Activated CD4-positive, alpha-beta T cell treated with anti-CD3 and anti-CD28 coated beads, Interleukin-10, Interleukin-2, amounts not matched to agents 100 ng/mL and 50 ng/mL, durations not matched to agents 16 hours and 8 hours (primary cell): ENCODE results near the gene ZNF236.
"Not testable (repeated sequence)": the region's sequence is repeated elsewhere in the genome, so short reads cannot be mapped to it uniquely, and the experiment has no call there.

ENCODE experiments used
- DNase-seq: peaks from one replicate; pipeline ENCODE4 v3.0.0-alpha.2; 2020

The ZNF236 gene

DNA sequence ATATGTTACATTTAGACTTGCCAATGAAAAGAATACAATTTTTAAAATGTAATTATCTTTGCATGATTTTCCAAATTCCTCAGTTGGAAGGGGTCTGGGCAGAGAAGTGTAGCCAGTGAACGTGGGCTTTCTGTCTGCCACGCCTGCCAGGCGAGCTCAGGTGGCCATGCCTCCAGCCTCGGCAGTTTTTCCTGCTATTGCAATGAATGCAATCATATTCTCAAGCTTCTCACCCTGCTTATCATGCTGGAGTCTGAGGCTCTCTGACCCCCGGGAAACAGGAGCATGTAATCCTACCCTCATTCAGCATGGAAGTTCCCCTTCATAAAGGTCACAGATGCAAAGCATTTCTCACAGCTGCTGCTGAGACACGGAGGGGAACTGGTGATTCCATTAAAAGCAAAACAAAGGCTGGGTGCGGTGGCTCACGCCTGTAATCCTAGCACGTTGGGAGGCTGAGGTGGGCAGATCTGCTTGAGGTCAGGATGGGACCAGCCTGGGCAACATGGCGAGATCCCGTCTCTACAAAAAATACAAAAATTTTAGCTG lies 155.4 kb downstream of the ZNF236 start:
- DNase-seq, result no peak

DNA sequence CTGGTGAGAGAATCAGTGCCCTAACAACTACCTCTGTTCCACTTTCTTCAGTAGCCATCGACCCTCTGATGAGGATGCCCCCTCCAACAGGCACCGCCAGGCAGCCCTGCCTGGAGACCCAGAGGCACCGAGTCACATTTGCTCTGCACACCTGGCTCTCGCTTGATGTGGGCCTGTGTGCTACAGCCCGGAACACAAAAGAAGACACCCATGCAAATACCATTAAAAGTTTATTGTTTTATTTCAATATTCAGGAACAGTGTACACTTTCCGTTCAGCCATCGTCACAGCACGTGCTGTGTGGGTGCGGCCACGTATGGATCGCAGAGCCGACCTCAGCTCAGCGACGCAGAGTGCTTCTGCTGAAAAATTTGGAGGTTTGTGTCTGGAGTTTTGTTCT lies 156.3 kb downstream of the ZNF236 start:
- DNase-seq, result no peak

DNA sequence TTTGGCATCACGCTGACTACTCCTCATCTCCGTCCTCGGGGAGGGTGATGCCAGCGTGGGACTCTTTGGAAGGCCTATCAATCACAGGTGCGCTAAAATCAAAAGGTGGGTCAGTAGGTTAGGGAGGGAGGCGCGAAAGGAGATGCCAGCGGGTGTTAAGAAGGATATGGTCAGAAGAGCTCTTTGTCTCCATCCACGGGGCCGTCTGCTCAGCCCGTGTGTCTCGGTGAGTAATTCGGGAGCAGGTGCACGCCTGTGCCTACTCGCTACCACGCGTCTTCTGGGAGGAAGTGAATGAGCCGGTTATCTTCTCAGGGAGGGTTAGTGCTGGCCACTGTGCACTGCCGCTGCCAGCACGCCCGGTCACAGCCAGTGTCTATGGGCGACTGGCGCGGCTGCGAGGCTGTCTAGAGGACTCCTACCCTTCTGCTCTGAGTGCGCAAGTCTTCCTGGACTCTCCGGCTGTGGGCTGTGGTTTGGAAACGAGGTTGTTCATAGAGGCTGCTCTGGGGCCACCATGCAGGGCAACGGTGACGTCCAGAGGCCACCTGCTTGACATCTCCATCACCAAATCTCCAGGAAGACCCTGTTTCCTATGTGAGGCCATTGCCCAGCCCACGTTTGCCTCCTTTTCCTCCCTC lies 156.9 kb downstream of the ZNF236 start:
- DNase-seq, result no peak

DNA sequence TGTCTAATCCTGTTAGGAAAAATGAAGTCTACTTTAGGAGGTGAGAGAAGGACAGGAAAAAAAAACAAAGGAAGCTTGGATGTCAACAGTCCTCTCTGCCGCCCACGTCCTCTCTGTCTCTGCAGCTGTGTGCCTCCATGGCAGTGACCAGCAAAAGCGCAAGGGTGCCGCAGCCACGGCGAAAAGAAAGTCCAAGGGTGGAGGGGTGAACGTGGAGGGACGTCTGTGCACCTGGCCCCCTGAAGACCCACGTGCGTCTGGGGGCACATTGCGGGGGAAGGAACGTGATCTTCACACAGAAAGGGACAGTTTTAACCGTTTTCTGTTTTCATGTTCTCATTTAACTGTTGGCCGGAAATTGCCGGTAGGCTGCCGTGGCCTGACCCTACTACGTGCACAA lies 157.5 kb downstream of the ZNF236 start:
- no peak for DNase-seq

DNA sequence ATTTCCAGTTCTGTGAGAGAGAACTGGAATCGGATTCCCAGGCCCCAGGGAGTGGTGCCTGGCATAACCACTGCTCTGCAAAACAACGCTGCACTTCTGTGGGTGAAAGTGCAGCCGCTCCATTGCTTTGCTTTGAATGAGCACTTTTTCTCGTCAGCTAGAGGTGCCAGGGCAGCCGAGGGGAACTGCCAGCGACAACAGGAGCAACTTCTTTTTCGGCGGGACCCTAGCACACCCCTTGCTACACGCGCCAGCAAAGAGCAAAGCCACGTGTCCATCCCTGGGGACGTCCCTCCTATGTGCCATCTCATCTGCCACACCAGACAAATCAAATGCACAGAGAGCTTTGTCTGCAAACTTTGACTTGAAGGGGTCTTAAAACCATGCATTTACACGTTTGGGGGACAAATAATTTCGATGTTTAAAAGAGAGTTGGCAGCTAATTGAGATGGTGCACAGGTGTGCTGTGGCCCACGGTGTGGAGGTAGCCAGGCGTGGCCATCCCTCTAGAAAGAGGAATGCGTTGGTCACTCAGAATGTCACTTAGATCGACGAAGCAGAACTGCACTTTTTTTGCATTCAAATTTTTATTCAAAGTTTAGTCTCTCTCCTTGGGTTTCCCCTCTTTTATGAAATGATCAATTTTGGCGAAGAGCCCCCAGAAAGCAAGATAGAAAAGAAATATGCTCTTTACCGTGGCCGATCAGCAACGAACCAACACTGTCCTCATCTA lies 158.5 kb downstream of the ZNF236 start:
- no peak for DNase-seq

DNA sequence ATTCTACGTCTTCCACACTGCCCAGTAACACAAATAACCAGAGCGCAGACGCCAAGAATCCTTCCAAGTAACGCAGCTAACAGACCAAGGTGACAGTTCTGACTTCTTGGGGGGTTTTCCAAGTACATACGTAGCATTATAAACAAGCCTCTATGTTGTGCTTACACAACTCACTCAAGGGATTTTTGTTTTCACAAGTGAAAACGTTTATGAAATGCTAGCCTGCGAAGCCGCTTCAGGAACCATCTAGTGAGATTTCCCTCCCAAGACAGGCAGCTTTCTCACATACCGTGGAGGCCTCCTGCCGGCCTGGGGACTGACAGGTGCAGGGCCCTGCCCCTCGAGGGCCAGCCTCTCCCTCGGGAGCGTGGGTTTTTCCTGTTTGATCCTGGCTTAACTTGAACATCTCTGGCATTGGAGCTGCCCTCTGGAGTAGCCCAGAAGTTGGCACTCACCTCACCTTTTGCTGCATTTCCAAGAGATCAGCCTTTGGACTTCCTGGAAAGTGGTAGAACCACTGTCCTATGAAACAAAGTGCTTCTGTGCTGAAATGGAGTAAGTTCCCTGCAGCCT lies 159.1 kb downstream of the ZNF236 start:
- no peak for DNase-seq

DNA sequence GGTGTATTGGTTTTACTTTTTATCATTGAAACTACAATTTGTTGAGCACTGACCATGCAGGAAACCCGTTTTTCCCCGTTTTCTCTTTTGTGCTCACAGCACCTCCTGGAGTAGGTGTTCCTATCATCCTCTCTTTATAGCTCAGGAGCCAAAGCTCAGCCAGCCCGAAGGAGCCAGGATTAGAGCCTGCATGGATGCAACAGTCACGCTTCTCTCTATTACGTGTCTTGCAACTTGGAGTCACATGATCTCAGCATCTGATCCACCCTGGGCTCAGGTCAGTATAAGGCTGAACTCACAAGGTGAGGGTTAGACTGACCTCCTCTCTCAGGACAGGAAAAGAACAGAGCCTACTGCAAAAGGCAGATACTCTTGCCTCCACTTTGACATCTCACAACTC lies 159.7 kb downstream of the ZNF236 start:
- no peak for DNase-seq

DNA sequence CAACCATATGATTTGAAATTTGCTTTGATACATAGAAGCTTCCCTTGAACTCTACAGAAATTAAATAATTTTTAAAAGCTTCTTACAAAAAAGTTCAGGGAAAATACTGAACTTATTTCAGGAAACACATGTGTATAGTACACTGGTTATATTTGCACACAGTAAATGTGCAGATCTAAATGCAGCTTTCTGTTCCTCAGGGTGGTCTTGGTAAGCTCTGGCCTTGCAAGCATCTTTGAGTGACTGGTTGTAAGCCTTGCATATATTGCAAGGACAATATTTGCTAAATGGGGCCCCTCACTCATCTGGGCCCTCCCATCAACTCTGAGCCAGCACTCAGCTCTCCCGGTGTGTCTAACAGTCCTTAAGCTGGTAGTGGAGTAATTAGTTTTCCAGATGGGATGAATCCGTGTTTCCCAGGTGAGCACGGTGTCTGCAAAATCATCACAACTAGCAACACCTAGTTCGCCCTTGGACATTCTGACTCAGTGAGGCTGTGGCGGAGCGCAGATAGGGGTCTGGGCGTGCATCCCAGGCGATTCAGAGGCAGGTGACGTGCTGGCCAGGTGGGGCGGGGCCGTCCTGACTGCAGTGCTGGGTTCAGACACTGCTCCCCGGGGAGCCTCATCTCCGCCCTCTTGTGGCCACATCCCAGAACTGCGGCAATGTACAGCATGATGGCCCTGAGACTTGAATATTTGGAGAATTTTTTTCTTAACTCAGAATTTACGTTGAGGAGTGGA lies 160.7 kb downstream of the ZNF236 start:
- DNase-seq, result peak; percentile 91

DNA sequence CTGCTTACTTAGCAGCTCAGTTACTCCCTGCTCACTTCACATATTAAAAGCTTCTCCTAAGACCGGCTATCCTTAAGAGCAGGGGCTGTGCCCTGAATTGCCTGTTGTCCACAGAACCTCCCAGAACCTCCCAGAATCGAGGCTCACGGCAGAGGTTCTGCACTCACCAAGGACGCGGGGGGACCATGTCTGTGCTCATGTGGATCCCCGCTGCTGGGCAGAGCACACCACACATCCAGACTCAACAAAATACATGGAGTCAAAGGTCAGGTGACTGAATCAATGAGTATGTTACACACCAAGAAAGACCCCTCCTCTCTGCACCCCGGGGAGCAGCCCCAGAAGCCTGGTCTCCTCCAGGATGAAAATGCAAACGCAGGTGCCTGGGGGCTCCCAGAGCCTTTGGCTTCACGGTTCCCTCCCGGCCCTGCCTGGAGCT lies 161.3 kb downstream of the ZNF236 start:
- DNase-seq, result no peak

DNA sequence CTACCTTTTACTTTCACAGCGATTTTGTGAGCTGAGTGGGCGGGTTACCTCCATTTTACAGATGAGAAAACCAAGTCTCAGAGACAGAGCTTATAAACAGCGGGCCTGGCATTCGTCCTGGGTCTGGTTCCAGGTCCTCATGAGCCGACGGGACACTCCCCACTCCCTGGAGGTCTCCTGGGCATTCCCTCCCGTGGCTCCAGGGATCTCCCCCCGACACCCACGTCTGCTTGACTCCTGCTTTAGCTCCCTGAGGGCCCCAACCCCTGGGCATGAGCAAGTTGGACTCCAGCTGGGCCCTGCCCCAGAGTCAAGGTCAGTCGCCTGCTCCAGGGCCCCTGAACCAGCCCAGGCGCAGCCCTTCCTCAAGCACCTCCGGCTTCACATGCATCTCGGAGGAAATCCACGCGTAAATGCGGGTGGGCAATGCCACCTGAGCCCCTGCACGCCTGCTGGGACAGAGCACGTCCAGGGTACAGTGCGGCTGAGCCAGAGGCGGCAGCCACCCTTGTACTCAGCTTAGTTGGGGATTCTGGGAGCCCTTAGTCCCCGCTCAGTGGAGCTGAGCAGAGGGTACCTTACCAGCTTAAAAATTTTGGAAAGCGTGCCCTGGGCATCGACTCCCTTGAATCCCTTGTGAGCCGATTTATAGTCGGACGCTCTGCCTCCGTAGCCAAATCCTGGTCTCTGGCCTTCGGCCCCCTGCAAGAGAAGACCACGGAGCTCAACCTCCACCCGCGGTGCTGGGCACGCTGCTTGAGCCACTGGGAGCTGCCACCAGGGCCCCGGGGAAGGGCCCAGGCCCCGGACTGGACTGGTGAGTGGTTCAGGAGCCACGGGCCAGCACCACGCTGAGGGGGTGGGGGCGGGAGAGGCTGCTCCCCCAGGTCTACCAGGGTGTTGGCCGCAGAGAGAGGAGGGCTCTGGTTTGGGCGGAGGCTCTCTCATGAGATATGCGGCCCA lies 162.1 kb downstream of the ZNF236 start:
- no peak for DNase-seq

DNA sequence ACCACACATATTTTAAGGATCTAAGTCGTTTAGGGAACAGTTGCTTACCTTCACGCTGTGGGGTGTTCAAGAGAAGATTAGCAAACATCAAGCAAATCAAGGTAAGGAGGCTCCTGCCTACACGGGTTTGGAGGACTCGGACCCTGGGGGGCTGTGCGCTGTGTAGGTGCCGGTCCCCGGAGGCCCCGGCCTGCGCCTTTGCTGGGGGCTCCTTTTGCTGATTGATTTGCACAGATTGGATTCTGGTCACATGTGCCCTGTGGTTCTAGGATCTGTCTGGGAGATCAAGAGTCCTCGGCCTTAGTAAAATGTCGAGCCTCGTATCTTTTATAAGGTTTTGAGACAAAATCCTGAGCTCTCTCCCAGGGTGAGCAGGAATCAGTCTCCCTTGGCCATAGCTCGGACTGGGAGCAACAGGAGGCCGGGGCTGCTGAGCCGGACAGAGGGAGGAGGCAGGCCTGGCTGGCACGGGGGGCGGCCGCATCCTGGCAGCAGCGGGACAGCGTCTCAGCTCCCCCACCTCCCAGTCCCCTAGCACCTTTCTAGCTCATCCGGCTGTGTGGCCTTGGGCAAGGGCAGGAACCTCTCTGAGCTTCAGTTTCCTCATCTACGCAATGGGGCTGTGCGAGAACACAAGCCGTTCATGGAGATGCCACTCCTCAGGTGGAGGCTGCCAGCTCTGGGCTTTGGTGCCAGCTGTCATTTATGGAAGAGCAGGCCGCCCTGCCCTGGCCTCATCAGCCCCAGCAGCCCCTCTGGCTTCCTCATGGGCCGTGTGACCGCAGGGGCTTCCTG lies 163.0 kb downstream of the ZNF236 start:
- DNase-seq, result no peak

DNA sequence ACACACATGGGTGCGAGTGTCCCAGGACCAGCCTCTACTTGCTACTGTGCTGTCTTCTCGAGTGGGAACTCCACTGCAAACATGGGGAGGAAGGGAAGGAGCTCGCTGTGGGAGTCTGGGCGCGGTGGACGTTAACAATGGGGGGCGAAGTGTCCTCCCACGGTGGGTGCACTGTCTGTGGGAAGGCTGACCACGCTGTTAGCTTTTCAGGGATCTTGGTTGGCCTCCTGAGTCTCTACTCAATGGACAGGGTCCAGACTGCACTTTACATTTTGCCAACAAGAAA lies 163.5 kb downstream of the ZNF236 start:
- no peak for DNase-seq

DNA sequence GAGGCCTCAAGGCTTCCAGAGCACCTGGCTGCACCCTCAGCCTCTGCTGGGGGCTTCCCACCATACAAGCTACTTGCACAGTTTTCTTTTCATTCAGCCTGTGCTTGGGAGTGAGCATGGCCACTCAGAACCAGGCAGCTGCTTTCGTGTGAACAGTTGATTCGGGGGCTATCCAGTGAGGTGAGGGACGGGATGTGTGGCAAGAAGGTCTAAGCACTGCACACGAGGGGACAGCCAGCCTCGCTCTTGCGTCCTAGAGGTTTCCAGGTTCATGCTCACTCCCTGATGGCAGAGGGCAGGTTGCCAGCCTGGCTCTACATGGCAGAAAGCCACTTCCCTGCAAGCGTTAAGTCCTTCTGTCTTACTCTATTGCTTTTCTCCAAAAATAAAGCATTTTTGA lies 164.0 kb downstream of the ZNF236 start:
- no peak for DNase-seq

DNA sequence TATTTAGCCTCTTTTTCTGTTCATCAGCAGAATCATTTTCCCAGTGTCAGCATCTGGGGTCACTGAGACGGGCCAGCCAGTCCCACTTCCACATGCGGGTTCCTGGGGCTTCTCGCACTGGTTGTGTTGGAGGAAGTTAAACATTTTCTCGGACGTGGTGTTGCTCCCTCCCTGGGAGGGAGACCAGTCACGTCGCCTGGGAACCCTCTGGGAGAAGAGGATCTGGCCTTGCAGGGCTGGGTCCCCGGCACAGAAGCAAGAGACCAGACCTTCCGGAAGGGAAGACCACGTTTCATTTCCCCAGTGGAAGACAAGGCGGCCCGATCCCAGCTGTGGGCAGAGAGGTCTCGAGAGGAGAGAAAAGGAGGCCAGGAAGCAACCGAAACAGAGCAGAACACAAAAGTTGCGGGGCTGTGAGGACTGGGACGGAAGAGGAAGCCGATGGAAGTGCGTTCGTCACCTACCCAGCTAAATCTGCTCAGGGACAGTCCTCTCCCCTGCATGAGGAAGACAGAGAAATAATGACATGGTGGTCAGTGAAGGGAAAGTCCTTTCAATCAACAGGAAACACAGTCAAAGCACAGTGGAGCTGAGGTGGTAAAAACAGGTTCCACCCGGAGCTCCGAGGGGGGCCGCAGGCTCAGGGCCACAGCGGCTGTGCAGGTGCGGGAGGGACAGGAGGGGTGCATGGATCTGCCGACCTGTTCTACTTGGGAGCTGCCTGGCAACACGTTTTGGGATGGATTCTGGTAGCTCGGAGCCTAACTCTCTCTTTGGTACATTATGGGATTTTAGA lies 165.9 kb downstream of the ZNF236 start:
- no peak for DNase-seq

DNA sequence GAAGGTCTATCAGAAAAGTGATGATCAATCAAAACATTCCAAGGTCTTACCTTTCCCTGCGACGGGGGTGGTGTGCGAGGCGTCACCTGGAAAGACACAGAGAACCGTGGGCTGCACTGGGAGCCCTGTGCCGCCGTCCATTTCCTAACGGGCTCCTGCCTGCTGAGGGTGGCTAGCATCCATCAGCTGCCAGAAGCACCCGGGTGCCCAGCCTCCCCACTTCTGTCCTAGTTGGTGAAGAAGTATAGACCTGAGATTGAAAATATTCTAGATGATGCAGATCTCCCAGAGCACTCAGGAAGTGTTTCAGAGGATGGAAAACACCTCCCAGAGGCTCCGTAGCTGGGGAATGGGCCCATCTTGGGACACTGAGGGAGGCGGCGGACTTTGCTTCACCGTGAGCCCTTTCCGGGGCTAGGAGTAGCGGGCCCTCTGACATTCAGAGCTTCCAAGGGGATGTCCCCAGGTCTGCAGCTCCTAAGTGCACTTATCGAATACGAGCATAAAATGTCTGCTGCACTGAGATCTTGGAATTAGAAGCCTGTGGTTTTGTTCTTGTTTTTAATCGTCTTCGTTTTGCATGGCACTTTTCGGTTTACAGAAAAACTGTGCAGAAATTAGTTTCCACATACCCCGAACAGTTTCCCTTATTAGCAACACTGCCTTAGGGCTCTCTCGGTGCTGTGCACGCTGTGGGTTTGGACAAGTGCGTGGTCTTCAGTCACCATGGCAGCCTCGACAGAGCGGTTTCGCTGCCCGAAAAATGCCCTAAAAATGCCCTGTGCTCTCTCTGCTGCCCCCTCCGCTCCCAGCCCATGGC lies 166.7 kb downstream of the ZNF236 start:
- peak; percentile 47 for DNase-seq

DNA sequence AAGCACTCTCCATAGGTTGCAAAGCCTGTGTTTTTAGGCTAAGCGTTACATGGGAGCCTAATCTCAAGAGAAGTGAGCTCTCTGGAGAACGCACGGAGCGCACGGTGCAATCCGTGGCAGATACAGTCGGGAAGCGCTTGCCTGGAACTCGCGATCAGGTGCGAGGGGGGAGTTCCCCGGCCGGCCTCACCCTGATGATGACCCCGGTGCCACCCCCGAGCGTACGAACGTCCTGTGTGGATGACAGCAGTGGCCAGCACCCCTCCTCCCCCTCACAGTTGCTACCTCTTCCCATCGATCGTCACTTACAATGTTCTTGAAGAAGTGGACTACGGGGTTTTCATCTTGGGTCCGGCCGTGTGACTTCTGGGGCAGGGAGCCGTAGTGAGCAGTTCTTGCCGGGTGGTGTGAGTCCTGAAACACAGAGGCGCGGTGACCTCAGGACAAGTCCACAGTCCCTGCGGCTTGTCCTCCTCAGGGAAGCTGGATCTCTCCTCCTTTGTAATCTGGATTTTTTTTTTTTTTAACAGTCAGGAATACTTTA lies 167.4 kb downstream of the ZNF236 start:
- no peak for DNase-seq

DNA sequence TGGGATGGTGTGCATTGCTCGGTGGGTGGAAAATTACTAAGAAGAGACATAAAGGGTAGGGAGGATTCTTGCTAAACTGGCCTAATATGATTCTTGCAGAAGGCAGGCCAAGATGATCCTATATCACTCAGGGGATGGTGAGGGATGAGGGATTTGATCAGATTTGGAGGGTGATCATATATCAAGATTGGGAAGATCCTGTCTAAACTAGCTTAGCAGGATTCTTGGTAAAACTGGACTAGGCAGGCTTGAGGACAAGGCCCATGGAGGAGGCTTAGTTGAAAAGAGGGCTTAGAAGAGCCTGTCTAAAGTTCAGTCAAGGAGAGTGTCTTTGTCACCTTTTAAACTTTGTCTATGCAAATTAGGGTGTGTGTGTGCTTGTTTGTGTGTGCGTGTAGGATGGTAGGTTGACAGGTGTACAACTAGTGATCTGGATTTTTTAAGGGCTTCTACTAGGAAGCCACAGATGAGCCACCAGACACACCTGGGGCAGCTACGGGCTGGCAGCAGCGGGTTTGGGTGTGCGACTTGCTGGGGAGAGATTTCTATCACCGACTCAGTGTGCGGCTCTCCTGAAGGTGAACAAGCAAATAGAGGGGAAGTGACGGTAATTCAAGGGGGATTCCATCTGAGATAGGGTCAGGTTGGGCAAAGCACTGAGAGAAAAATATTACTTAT lies 168.1 kb downstream of the ZNF236 start:
- DNase-seq, result not testable (repeated sequence)

DNA sequence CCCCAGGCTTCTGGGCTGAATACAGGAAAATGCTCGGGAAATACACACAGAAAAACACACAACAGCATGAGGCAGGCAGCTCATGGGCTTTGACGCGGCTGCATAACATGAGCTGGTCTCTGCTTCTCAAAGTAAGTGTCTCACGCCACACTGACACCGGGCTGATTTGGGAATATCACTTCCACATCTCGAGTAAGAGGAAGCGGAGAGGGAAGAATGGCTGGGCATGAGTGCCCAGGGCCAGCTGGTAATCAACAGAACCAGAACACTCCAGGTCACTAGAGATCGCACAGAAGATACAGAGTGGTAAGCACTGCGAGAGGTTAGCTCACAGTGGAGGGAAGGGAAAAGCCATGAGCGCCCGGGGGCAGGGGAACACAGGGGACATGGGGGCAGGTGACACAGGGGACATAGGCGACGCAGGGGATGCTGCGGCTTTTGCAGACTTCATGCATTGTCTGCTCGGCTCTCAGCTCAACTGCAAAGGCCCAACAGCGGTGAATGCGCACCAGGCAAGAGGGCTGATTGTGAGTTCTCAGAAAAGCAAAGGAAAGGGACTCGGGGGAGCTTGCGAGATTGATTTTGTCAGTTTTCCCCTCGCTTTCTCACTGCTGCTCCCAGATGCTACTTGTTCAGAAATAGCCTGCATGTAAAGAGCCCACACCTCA lies 168.8 kb downstream of the ZNF236 start:
- DNase-seq, result no peak
